ENCODE data around the gene TULP4.
A peak's percentile ranks its signal among the peaks of the same experiment; 100 is the strongest.
"Not testable (repeated sequence)": the region's sequence is repeated elsewhere in the genome, so short reads cannot be mapped to it uniquely, and the experiment has no call there.

Gene TULP4

GRCh38 chr6:158538741-158539140 is 226.5 kb downstream of the TULP4 start:
- DNase-seq: no peak

DNA sequence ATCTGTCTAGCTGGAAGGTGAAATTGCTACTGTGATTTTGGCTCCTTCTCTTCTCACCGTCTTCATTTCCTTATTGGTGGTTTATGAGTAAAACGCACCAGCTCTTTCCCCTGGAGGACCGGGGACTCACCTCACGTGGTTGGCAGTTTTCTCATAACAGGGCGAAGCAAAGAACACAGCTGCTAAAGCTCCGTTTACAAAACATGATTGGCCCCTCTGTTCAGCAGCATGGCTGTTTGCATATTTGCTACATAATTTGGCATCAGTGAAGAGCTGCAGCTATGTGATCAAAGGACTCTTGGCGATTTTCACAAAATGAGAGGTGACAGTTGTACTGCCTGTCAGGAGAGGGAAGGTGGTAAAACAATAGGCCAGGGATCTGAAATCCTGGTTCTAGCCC is 227.1 kb downstream of the TULP4 start:
- no peak for DNase-seq

GRCh38 chr6:158539881-158540280 is 227.6 kb downstream of the TULP4 start:
- DNase-seq: no peak

- no peak for DNase-seq
Observed at GRCh38 chr6:158543606-158544185, 231.4 kb downstream of the TULP4 start.

DNA sequence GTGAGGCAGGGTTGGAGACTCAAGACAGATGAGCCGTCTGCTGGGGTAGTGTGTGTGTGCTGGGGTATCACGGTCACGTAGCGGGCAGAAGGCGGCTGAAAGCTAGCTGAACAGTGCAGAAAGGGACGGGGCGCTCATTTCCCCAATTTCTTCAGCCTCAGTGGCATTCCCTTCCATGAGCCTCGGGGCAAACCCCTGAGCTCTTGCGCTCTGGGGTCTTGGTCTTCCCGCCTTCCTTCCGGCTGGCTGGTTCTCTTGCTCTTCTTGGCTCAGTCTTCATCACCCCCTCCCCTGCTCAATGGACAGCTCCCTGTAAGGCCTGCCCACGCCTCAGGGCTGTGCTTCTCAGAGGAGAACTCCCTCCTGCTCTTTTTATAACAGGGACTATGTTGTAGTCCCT is 232.2 kb downstream of the TULP4 start:
- DNase-seq: no peak

DNA sequence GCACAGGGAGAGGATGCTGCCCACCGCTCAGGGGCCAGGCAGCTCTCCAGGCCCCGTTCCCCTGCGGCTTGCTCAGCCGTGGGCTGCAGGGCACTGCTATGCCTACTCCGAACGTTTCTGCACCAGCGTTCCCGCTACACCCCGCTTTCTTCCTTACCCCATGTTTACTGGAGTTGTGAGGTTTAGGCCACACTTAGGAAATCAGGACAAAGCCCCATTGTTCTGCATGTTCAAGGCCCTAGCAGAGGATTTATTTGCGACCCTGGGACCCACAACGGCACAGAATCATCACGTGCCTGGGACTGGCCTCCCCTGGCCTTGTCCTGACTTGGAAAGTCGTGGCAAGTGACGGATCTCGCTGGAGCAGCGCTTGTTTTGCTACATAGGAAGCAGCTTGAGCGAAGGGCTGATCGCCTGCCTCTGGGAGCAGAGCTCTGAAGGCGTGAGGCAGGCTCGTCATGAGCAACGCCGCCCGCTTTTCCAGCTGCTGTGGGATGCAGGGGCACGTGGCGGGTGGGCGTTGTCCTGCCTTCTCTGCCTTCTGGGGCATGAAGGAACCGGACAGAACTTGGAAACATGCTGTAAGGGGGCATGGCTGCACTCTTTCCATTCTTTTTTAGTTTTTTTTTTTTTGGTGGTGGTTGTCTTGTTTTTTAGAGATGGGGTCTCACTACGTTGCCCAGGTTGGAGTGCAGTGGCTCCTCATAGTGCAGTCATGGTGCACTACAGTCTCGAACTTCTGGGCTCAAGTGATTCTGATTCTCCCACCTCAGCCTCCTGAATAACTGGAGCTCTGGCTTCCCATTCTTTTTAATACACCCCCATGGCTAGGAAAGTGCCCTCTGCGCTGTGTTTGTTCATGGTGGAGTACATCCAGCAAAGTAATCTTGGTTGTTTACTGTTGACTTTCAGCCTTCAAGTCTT is 233.0 kb downstream of the TULP4 start:
- DNase-seq: no peak

- DNase-seq: no peak
Observed at GRCh38 chr6:158548418-158549161, 236.3 kb downstream of the TULP4 start.

GRCh38 chr6:158552055-158552795 is 240.0 kb downstream of the TULP4 start:
- DNase-seq: no peak

DNA sequence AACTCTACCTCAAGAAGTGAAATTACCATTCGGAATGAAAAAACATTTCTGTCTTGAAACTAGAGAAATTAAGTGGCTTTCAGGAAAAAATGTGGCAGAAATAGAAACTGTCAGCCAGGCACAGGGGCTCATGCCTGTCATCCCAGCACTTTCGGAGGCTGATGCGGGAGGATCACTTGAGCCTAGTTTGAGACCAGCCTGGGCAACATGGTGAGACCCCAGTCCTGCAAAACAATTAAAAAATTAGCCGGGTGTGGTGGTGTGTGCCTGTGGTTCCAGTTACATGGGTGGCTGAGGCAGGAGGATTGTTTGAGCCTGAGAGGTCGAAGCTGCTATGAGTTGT is 240.5 kb downstream of the TULP4 start:
- DNase-seq: no peak

GRCh38 chr6:158554611-158555361 is 242.5 kb downstream of the TULP4 start:
- no peak for DNase-seq

GRCh38 chr6:158556113-158556512 is 243.8 kb downstream of the TULP4 start:
- DNase-seq: no peak

- DNase-seq: not testable (repeated sequence)
Observed at GRCh38 chr6:158557110-158557509, 244.8 kb downstream of the TULP4 start.

DNA sequence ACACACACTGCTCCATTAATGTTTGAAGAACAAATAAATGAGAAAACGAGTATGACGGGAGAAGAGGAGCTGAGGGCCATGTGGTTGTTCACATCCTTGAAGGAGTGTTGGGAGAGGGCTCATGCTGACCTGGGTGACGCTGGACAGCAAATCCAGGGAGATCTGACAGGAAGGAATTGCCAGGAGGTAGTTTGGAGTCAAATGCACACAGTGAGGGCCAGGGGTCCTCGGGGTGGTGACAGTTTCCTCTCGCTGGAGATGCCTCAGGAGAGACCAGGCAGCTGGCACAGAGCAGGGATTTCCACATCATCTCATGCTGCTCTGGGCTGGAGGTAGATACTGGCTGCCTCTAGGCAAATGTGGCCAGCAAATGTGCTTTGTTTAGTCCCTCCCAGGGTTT is 245.7 kb downstream of the TULP4 start:
- DNase-seq: no peak

DNA sequence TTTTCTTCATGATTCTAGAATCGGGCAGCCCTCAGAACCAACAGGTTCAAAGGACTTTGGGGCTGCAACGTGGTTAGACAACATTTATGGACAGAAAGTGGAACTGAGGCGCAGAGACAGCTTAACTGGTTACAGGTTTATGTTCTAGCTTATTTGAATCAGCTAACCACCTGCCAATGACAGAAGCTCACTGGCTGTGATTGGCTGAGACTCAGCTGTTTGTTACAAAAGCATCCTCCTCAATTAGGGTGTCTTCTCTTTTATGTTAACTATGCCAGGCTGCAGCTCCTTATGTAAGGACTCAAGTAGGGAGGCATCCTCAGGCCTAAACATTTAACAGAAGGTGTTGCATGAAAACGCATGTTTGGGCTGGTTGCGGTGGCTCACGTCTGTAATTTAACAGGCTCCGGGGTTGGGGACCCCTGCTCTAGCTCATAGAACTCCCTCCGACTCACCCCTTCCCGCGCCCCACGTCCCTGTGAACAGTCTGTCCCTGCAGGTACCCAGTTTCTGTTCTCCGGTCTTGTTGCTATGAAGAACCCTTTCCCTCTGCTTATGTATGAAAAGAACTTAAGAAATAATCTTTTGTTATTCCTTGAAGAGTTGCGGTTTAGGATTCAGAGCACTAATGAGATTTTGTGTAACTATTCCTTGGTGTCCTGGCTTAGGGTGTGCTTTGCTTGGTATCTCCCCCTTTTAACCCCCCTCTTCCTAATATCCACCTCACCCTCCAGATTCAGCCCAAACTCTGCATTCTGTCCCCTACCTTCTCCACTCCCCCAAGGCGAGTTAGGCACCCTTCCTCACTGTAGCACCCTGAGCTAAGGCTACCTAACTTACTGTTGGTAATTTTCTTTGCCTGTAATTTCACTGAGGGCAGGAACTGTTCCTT is 246.4 kb downstream of the TULP4 start:
- DNase-seq: no peak

GRCh38 chr6:158559338-158559894 is 247.2 kb downstream of the TULP4 start:
- no peak for DNase-seq

GRCh38 chr6:158559895-158560835 is 247.9 kb downstream of the TULP4 start, which contains the start of gene TMEM181:
Gene TMEM181 (plus strand): TSS chr6:158560091. CDS start chr6:158560225, 134 bp downstream.
- DNase-seq: peak; percentile 72

GRCh38 chr6:158560836-158561320 is 248.6 kb downstream of the TULP4 start:
- DNase-seq: no peak
